Myocyte (in vitro differentiated cells): ENCODE measurements around the gene GRID1. TPM values are rescaled to one million over a fixed set of nuclear protein-coding genes. Genes with fewer than 3 reads are reported as not detected.

Experiments used
- DNase-seq: peaks from one replicate; pipeline ENCODE4 v3.0.0-alpha.2; 2012; ENCODE audit warnings: low read depth
- total RNA-seq: library from RNA; depleted of rRNA; stranded (reverse); fragments of >200 nt; gene quantifications from 2 replicates; pipeline ENCODE4 v1.2.3, GENCODE V29; 2014

Gene GRID1
- total RNA-seq, 1 donor from 2014 or later, result not detected

DNA sequence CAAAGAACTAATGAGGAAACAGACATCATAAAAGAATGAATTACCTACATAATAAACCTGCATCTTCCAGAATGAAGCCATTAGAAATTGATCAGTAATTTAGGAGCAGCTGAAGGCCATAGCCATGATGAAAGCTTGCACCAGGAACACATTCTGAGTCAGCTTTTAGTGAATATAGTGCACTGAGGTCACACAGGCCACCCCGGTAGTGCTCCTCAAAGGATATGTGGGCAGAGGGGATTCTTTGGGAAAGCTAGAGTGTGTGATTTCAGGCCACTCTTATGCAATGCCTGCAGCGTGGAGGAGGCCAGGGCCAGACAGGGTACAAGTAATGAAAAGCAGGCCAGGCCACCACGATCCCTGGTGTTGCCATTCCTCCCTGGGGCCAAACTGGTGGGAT, 451.9 kb downstream of the GRID1 start:
- no peak for DNase-seq

DNA sequence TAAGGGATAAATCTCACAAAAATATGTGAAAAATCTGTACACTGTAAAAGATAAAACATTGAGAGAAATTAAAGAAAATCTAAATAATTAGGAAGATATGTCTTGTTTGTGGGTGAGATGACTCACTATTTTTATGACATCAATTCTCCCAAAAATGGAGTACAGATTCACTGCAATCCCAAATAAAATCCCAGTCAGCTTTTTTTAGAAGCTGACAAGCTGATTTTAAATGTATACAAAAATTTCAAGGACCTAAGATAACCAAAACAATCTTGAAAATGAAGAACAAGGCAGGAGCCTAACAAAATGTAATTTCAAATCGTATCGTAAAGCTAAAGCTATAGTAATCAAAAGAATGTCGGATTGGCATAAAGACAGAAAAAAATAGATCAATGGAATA, 458.1 kb downstream of the GRID1 start:
- no peak for DNase-seq

DNA sequence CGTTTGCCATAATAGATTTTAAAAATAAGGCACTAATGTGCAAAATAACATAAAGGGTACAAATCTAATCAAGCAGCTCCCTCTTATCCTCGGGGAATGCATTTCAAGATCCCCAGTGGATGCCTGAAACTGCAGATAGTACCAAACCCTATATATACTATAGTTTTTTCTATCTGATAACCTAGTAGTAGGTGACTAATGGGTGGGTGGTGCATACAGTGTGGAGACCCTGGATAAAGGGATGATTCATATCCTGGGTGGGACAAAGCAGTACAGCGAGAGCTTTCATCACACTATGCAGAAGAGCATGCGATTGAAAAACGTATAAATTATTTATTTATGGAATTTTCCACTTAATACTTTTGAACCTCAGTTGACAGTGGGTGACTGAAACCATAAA, 464.5 kb downstream of the GRID1 start:
- no peak for DNase-seq

DNA sequence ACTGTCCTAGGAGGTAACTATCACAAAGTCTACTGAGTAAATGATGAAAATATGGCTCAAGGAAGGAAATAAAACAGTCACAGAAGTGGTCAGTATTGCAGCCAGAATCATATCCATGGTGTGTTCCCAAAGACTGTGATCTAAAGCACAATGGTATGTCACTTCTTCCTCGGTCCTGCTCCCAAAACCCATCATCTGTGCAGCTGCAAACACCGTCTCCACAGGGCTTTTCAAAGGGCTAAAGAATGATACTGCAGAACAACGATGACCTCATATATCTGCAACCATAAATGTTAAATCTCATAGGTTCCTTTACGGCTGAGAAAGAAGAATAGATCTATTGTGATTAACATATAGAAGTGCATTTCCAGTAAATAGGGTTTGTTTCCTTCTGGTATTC, 465.0 kb downstream of the GRID1 start:
- no peak for DNase-seq

DNA sequence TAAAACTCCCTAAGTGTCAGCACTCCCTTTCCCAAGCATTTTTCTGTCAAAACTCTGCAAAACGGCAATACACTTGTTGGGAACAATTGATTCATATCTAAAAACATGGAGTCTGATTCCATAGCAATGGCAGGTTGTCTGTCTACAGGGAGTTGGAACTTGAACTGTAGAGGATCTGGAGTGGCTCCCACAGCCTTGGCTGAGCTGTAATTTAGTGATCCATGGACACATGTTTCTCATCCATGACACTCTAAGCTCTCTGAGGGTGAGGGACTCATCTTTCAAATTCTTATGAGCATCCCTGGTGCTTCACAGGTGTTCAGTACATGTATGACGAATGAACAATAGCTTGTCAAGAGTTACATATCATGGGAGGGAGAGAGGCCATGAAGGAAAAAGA, 466.1 kb downstream of the GRID1 start:
- no peak for DNase-seq

DNA sequence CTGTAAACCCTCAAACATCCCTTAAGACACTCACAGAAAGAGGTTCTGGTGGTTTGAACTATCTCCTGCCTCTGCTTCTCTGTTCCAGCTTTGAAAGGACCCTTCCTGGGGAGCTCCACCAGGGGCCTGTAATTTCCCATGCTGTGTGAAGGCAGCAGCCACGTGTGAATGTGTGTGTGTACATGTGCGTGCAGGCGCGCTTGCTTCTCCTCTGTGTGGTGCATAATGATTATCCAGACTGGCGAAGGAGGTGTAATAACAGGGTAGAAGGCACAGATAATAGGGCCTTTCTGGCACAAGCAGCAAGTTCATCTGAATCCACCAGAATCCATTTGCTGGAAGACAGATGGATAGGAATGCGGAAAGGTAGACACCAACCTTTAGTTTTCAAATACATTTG, 466.5 kb downstream of the GRID1 start:
- no peak for DNase-seq

DNA sequence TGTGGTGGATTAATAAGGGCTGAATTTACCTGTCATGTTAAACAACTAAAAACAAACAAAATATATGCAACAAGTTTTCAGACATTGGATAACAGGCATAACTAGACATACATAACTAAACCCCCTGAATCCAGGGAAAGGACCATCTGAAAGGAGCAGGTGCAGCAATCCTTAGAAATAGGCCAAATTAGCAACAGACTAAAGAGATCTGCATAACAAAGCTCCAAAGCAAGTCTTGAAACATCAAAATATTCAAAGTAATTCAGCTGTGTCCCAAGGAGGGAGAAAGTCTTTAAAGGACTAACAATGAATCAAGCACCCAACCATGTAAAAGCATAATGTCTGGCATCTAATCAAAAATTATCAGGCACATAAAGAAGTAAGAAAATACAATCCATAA, 475.1 kb downstream of the GRID1 start:
- no peak for DNase-seq

DNA sequence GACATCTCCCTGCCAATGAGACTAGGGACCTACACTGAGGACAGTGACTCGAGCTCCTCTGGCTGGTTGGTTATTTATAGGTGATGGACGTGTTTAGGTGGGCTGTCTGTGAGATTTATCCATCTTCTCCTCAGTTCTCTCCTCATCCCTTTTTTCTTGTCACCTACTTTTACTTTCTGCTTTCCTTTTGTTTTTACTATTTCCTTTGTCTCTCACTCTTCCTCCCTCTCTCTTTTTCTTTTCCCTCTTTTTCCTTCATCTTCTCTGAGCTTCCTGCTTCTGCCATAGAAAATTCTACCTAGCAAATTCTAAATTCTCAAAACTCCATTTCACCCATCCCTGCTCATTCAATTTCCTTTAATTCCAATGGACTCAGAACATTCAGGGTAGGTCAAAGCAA, 478.0 kb downstream of the GRID1 start:
- no peak for DNase-seq

DNA sequence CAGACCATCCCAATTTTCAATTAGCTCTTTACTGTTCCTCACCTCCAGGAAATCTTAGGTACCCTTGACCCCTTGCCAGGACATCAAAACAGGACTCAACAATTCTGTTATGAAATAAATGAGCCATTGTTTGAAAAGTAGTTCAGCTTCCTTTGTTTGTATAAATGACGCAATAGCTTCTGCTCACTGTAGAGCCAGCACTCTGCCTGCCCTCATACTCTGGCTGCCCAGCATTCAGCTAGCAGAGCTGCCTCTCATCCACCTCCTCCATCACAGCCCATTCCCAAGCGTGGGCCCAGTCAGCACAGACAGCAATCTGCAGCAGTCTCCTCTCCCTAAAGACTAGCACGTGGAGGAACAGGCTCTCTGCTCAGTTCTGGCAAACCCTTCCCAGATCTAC, 478.6 kb downstream of the GRID1 start:
- no peak for DNase-seq

DNA sequence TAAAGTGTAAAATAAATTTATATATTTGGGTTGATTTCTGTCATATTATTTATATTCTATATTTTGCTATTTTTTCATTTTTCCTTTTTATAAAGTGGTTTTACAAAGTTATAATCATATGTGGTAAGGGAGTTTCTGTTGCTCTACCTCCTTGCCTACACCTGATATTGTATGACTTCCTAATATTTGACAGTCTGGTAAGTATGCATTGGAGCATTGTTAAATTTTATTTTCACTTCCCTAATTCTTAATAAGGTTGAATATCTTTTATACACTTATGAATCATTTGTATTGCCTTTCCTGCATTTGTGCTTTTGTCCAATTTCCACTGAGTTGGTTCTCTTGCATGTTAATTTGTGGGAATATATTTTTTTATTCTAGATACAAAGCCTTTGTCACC, 492.4 kb downstream of the GRID1 start:
- DNase-seq, result no peak

DNA sequence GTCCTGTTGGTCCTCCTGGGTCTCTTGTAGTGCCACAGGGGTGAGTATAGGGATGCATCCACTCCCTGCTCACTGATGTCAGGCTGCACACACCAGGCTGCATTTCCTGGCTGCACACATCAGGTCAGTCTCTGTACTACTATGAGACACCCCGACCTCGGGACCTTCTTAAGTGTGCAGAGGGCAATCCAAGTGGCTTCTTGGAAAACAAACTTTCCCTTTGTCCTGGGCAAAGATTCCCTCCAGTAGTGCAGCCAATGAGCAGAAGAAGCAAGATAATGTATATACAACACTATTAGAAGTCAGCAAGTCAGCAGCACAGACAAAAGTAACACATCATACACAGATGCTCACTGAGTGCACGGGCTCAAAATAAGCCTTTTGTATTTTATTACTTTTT, 493.5 kb downstream of the GRID1 start:
- no peak for DNase-seq

DNA sequence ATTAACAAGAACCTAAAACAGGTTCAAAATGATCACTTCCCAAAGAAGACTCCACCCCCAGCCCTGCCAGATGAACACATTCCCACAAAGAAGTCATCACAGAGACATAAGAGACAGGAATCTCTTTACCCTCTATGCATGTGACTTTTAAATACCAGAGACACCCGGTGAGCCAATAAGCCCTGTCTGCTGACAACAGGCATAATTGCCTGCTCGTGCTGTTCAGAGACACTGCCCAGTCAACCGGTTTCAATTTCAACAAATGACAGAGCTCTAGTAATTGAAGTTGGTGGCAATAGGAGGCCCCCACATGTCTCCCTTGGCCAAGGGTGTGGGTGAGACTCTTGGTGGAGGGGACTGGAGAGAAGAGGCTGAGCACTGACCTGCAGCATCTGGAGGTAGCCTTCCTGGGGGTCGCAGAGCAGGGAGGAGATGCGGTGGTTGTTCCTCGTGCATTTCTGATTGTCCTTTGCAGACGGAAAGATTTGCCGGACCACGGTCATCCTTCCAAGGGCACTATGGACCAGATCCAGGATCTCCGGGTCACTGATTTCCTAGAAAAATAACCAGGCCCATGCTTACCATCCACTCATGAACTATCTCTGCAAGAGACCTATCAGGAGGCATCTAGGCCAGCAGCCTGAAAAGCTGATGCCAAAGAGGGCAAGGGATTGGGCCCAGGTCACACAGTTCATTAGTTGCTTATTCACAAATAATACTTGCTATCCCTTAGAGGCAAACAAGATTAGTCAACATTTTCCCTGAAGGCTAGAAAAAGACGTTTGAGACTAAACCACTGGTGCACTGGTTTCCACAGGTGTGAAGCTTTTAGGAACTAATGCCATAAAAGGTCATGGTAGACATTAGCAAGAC, 497.7 kb downstream of the GRID1 start:
- no peak for DNase-seq

DNA sequence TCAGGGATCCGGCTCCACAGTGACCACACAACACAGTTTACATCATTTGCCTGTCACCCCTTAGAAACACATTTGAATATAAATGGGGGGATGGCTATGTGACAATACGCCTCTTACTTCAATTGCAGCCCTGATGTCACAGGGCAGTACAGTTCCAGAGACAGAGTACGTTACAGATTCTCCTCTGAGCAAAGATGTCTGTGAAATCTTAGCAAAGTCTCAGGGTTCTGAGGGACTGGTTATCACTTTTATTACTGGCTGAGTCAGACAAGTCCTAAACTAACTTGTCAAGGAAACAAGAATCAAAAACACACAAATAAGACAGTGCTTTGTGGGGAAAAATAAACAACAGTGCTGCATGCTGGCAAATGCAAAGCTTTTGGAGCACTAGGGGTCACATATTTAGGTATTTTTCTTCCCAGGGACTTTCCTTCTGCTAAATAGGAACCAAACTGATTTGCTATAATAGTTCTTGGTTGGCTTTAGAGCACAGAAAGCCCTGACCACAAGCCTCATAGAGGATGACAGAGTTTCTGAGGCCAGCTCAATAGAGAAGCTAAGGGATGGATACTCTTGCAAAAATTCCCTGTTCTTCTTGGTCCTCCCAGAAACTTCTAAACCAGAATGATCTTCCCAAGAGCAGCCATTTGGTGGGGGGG, 501.6 kb downstream of the GRID1 start:
- DNase-seq, result no peak

DNA sequence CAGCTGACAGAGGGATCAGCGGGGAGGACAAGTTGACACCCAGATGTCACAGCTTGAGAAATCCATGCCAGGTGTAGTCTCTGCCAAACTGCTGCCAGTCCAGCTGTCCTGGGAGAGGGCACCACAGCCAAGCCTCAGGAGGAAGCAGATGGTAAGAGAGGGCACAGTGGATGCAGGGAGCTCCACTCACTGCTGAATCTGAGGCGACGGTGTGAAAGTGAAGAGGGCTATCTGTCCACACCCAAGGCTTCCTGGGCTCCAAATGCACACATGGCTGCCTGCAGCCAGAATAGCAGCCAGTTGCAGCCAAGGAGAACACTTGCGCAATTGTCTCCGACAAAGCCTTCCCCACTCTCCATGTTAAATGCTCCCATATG, 502.4 kb downstream of the GRID1 start:
- DNase-seq, result peak; percentile 2

DNA sequence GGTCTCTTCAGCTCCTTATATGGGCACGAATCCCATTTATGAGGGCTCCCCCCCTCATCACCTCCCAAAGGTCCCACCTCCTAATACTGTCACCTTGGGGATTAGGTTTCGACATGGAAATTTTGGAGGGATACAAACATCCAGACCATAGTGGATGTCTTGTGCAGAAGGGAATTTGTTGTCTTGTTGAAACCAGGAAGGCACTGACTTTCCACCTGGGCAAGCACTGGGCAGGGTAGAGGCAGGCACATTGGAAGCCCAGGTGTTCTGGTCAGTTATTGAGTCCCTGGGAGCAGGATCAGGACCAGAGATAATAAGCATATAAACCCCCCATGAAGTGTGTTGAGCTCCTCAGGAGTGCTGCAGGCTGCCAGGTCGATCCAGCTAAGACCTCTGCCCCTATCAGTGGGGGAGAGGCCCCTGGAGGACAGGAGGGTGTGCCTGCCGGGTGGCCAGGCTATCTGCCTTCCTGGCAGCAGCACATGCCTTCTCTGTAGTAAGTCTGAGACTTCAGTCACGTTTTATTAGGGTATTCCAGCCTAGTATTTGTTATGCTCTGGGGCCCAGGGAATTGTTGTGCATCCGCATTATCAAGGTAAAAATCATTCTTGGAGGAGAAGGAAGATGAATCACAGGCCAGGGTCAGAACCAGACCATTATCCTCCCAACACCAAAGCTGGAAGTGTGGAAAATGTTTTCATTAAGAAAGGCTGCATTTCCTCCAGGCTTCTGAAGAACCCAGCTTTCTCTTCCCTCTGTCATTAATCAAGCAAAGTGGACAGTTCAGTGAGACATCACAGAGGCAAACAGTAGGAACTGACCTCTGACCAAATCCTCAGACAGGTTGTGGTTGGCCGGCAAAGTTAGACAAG, 503.1 kb downstream of the GRID1 start:
- DNase-seq, result no peak

DNA sequence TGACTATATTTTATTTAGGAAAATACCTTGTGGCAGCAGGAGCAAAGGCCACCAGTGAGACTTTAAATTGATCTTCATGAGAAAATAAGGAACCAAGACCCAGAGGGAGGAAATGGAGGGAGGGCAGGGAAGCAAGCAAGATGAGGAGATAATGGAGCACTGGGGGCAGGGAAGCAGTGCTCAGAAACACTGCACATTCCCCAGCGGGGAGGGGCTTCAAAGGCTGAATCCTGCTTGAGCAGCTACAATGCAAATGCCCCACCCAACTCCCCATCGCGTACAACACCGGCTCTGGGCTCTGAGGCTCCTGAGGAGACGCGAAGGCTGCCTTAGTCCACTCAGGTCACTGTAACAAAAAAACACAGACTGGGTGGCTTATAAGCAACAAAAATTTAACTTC, 503.8 kb downstream of the GRID1 start:
- no peak for DNase-seq

DNA sequence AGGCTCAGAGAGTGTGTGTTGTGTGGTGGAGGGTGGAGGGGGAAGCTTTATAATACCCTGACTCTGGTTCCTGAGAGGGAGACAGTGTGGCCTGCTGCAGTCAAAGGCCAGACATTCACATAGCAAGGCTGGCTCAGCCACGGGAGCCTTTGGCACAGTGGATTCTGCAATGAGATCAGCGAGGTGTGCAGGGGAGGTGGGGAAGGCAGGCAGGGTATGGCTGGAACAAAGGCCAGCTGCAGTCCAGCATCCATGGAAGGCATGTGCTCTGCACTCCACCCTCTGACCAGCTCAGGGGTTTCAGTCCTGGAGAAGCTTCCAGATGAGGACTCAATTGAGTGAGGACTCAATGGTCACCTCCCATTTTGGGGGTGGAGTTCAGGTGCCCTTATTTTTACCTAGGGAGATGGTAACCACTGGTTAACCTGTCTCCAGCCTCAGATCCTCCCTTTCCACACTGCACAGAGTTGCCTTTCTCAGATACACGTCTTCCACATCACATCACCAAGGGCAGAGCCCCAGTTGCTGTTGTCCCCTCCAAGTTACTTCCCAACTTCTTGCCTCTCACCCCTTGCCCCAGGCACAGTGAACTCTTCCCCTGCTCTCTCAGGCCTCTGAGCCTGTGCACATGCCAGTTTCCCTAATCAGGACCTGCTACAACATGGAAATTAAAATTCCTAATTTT, 504.9 kb downstream of the GRID1 start:
- no peak for DNase-seq

DNA sequence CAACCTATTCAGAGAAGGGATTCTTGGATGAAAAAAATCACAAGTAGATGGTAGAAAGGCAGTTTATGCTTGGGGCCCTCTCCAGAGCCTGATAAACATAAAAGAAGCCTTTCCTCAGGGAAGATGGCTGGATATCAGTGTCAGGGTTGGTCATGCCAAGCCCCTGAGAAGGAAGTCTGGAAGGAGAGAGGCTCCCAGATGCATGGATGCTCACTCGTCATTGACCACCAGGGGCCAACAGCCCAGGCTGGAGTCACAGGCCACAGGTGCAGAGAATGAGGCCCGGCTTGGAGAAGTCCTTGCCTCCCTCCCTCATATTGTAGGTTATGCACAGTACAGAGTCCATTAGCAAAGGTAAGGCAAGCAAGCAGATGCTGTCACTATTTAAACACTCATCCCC, 506.7 kb downstream of the GRID1 start:
- no peak for DNase-seq

DNA sequence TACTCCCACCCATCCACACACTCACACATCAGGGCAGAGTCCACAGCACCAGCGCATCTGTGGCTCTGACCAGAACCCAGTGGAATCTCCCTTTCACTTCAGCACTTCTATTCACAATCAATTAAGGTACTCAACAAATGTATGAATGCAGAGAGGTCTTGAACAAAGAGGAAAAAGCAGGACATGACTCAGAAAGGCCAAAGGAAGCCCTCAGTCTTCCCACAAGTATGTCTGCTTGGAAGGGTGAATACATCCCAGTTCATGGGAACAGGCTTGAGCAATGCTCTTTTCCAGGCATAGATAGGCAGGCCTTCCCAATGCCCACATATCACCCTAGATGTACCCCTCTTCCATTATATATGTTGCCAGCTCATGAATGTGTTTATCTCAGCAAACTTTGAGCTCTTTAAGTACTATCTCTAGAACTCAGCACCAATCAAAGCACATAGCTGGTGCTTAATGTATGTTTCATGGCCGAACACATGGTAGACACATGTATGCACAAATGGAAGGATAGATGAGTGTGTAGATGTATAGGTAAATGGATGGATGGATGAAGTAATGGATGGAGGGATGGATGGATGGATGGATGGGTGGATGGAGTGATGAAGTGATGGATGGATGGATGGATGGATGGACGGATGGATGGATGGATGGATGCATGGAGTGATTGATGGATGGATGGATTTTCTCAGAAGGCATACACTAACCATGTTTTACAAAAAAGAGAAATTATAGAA, 507.6 kb downstream of the GRID1 start:
- no peak for DNase-seq

DNA sequence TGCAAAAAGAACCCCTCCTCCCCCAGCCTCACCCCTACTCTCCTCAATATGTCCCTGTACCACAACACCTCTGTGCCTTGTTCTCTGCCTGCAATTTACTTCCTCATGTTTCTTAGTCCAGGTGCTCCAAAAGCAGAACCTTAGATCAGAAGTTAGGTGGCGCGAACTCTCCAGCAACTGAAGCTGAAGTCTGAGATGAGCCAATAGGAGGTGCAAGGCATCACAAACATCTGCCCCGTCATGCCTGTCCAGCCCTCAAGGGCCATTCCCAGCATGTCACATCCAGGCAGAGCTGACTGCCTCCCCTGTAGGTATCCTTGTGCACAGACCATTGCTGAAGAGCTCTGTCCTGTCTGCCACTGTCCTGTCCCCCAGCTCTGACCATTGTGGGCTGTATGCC, 508.8 kb downstream of the GRID1 start:
- no peak for DNase-seq

DNA sequence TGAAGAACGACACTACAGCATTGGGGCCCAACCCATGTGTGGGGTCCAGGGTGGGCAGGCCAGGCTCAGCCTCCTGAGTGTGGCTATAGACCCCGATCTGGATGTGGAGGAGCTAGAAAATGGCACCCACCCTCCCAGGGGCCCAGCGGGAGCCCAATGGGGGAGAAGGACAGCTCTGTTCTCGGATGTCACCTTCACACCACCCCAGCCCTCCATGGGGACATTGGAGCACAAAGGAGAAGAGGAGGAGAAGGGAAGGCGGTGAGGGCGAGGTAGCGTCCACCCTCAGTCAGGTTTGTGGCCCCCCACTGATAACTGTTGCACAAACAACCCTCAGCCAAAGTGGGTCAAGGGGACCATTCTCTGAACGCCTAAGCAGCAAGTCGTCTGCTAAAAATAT, 509.3 kb downstream of the GRID1 start:
- DNase-seq, result no peak
